ENCODE measurements around the gene UGT2B10. TPM values are rescaled to one million over a fixed set of nuclear protein-coding genes. Genes with fewer than 3 reads are reported as not detected.

Gene UGT2B10
- total RNA-seq (2022; extraction: Qiagen RNA extraction; ENCODE audit: low read depth), result 0.09 TPM in 1 of 5 replicates, not detected in the others

GRCh38 chr4:68815617-68816409, at the start of gene UGT2B10:
TSS of gene UGT2B10 (plus strand) at chr4:68815994. CDS start at chr4:68816020, 26 bp downstream.

Other genes with a start within 250 kb of the UGT2B10 start
- gene UGT2B17, start 239.7 kb upstream of the UGT2B10 start, total RNA-seq (2022; extraction: Qiagen RNA extraction; ENCODE audit: low read depth), result not detected in 5 replicates
- 0.06 to 0.17 TPM (median 0.09 TPM) in 3 of 5 replicates, not detected in the others for gene UGT2B15, start 145.3 kb upstream of the UGT2B10 start, total RNA-seq (2022; extraction: Qiagen RNA extraction; ENCODE audit: low read depth)
- gene UGT2A3, start 135.8 kb downstream of the UGT2B10 start, total RNA-seq (2022; extraction: Qiagen RNA extraction; ENCODE audit: low read depth), result 0.10 to 0.22 TPM (median 0.12 TPM) in 3 of 5 replicates, not detected in the others

All from A549 treated with GW870086 at 1 μM for 4 hours (cell line).